Endothelial cell of umbilical vein (primary cell): ENCODE results near the gene SLC6A1. TPM values are rescaled to one million over a fixed set of nuclear protein-coding genes. Genes with fewer than 3 reads are reported as not detected.

Experiments used
- BruUV-seq: library from RNA; stranded (reverse); fragments of 400-500 nt; replicated peaks from 2 replicates; lab custom pipeline; 2021; lab: Mats Ljungman, UMichigan
- CTCF ChIA-PET: fragments of 300-600, 350-600 bp; sonication (Branson Sonifier 250); formaldehyde crosslinking; loops from one replicate; lab custom pipeline; 2021; ENCODE audit warnings: antibody characterized with exemption, inconsistent platforms; lab: Charles Lee
- POLR2A ChIA-PET: fragments of 300-600, 350-600 bp; sonication (Branson Sonifier 250); formaldehyde crosslinking; loops from one replicate; lab custom pipeline; 2021; ENCODE audit warnings: antibody characterized with exemption, inconsistent platforms; lab: Charles Lee
- DNase-seq: peaks from one replicate; pipeline ENCODE4 v3.0.0-alpha.2; 2011; ENCODE audit warnings: low read depth, low spot score
- FAIRE-seq: peaks from 2 replicates; lab custom pipeline; 2011; peaks lifted over from hg19 to GRCh38; lab: Jason Lieb, UNC
- H2AFZ ChIP-seq: 2 replicates; pipeline ENCODE4 v1.6.0; 2012; ENCODE audit warnings: low read depth, low read length, control low read depth, inconsistent platforms
- H3K27ac ChIP-seq: 2 replicates; pipeline ENCODE4 v1.5.1; 2011; ENCODE audit warnings: low read depth, mild to moderate bottlenecking, control low read depth, low read length, moderate library complexity; ENCODE audit not compliant: insufficient read depth
- H3K27me3 ChIP-seq, 2 experiments: 2 replicates each; pipeline versions ENCODE4 v1.6.0 to v1.6.1; 2011; ENCODE audit warnings: low read length in 2 of 2, mixed read lengths in 1 of 2; ENCODE audit not compliant: control insufficient read depth in 2 of 2, insufficient read depth in 2 of 2
- H3K36me3 ChIP-seq, 2 experiments: 2 replicates in 1 of 2; 3 replicates in 1 of 2; pipeline ENCODE4 v1.5.1; 2011; ENCODE audit warnings: low read length in 2 of 2, mild to moderate bottlenecking in 1 of 2, moderate library complexity in 1 of 2; ENCODE audit not compliant: control insufficient read depth in 2 of 2, insufficient read depth in 2 of 2; ENCODE audit errors: extremely low read depth in 1 of 2
- H3K4me1 ChIP-seq: 3 replicates; pipeline ENCODE4 v1.5.1; 2011; ENCODE audit warnings: mild to moderate bottlenecking, low read length; ENCODE audit not compliant: control insufficient read depth, insufficient read depth; ENCODE audit errors: extremely low read depth
- H3K4me2 ChIP-seq: 2 replicates; pipeline ENCODE4 v1.6.1; 2011; ENCODE audit warnings: low read length, control low read depth, mixed read lengths; ENCODE audit not compliant: insufficient read depth
- H3K4me3 ChIP-seq, 3 experiments: fragments of 200-600 bp in 1 of 3; sonication (generic), shearing (Covaris generic) in 1 of 3; replicated peaks in 1 of 3; 2 replicates each; pipeline ENCODE4 v1.5.1; 2011 to 2016; ENCODE audit warnings: control low read depth in 3 of 3, low read length in 3 of 3, mild to moderate bottlenecking in 2 of 3, inconsistent platforms in 1 of 3, low read depth in 1 of 3, moderate library complexity in 1 of 3; ENCODE audit not compliant: insufficient read depth in 1 of 3
- H3K79me2 ChIP-seq: 2 replicates; pipeline ENCODE4 v1.6.0; 2012; ENCODE audit warnings: low read length, inconsistent platforms; ENCODE audit not compliant: control insufficient read depth, insufficient read depth
- H3K9ac ChIP-seq: replicated peaks from 2 replicates; pipeline ENCODE3; 2011; ENCODE audit warnings: low read length, control low read depth; ENCODE audit not compliant: insufficient read depth; ENCODE audit errors: extremely low read depth
- H3K9me1 ChIP-seq: replicated peaks from 3 replicates; pipeline ENCODE4 v1.6.0; 2011; ENCODE audit warnings: mild to moderate bottlenecking, low read length; ENCODE audit not compliant: control insufficient read depth, insufficient read depth; ENCODE audit errors: extremely low read depth
- H3K9me3 ChIP-seq: replicated peaks from 2 replicates; pipeline ENCODE4 v1.5.1; 2012; ENCODE audit warnings: low read length, inconsistent platforms; ENCODE audit not compliant: control insufficient read depth, insufficient read depth
- H4K20me1 ChIP-seq: replicated peaks from 2 replicates; pipeline ENCODE3; 2011; ENCODE audit warnings: mild to moderate bottlenecking, low read length; ENCODE audit not compliant: control insufficient read depth, insufficient read depth; ENCODE audit errors: extremely low read depth
- EZH2 ChIP-seq: IDR thresholded peaks from 2 replicates; pipeline ENCODE4 v1.6.1; 2012; ENCODE audit warnings: borderline replicate concordance, low read depth, mild to moderate bottlenecking, moderate library complexity, low read length, inconsistent platforms; ENCODE audit not compliant: severe bottlenecking
- FOS ChIP-seq: IDR thresholded peaks from 2 replicates; pipeline ENCODE4 v1.6.1; 2011; ENCODE audit warnings: mild to moderate bottlenecking, low read length, moderate library complexity, borderline replicate concordance; ENCODE audit not compliant: insufficient read depth
- GATA2 ChIP-seq: IDR thresholded peaks from 2 replicates; pipeline ENCODE4 v1.7.0; 2011; ENCODE audit warnings: low read depth, mild to moderate bottlenecking, moderate library complexity, mixed read lengths, low read length; ENCODE audit not compliant: insufficient read length, insufficient read depth
- JUN ChIP-seq: IDR thresholded peaks from 2 replicates; pipeline ENCODE4 v1.6.1; 2011; ENCODE audit warnings: borderline replicate concordance, low read depth; ENCODE audit not compliant: insufficient read length, insufficient read depth
- MYC ChIP-seq: IDR thresholded peaks from one replicate; pipeline ENCODE4 v1.6.1; 2011; ENCODE audit warnings: mild to moderate bottlenecking, low read depth, low read length
- POLR2A ChIP-seq: IDR thresholded peaks from 2 replicates; pipeline ENCODE4 v1.6.1; 2012; ENCODE audit warnings: low read depth, mild to moderate bottlenecking, control low read depth, low read length
- POLR2AphosphoS5 ChIP-seq: IDR thresholded peaks from 2 replicates; pipeline ENCODE4 v1.6.1; 2012; ENCODE audit warnings: low read depth, mild to moderate bottlenecking, control low read depth, low read length, moderate library complexity; ENCODE audit not compliant: insufficient read depth
- dilution Hi-C: fragments of 300-500 bp; cut with MboI; formaldehyde crosslinking; loops from one replicate; pipeline ENCODE4 v1.15.0; 2019; ENCODE audit warnings: low sequenced_read_pairs; ENCODE audit not compliant: extremely low pct_ligation_motif_present
- intact Hi-C: fragments of 100-400 bp; cut with micrococcal nuclease; formaldehyde crosslinking; loops from one replicate; pipeline ENCODE4 v1.10.0; 2022
- polyA plus RNA-seq, 4 experiments: library from polyadenylated mRNA; depleted of rRNA in 3 of 4; stranded (reverse) in 3 of 4; unstranded in 1 of 4; fragments of >200 nt; gene quantifications; 2 replicates each; pipeline versions ENCODE4 v1.2.1 to v1.2.3, GENCODE V29; 2011 to 2012; ENCODE audit warnings: missing spikeins in 1 of 4
- total RNA-seq: library from RNA; stranded (reverse); gene quantifications from 2 replicates; pipeline ENCODE4 v1.2.3, GENCODE V29; 2021
- TF ChIP-seq, protein P1 (sequence below): IDR thresholded peaks from 2 replicates; pipeline ENCODE4 v1.6.1; 2011; ENCODE audit not compliant: insufficient read depth, insufficient read length
- TF ChIP-seq, protein P2 (sequence below), 2 donors: IDR thresholded peaks; 1 replicate in 1 of 2; 2 replicates in 1 of 2; pipeline ENCODE4 v1.5.1; 2011; ENCODE audit warnings: low read length in 2 of 2, mild to moderate bottlenecking in 2 of 2, moderate library complexity in 2 of 2, control low read depth in 1 of 2, inconsistent platforms in 1 of 2, low read depth in 1 of 2; ENCODE audit not compliant: insufficient read depth in 1 of 2; ENCODE audit errors: extremely low read depth in 1 of 2

Gene SLC6A1
- total and polyA plus RNA-seq, 2 donors (not counting 3 experiments of a cell fraction or from before 2014, with no cell fraction given) = not detected

DNA sequence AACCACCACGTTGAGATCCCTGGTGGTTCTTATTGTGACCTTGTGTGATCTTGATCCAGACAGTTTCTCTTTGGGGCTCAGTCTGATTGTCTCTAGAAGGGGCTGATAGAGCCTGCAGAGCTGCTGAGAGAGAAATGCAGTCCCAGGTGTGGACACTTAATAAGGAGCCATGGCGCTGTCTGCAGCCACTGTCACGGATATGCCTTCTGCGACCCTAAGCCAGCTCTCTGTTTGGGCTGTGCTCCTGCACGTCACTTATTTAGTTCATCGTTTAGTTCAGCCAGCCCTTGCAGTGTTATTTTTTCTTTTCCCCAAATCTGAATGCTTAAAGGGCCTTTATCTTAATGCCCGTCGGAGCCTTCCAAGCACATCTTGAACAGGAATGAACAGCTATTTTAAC lies 12.0 kb downstream of the SLC6A1 start:
- ChIA-PET POLR2A (no interaction called here), CTCF (no interaction called here)
- no TSS peak for BruUV-seq
- Histone ChIP-seq H3K27me3 (peaks cover 1 to 12% of the 10 kb centered on the region in 2 experiments), H3K79me2 (no peaks in the 10 kb centered on the region), H3K9me3 (no peaks in the 10 kb centered on the region), H3K4me1 (no peaks in the 10 kb centered on the region), H3K4me2 (no peak overlapping the region), H3K9me1 (no peaks in the 10 kb centered on the region), H3K36me3 (no peaks in the 10 kb centered on the region), H3K9ac (no peak overlapping the region), H4K20me1 (no peaks in the 10 kb centered on the region), H3K27ac (no peak overlapping the region), H3K4me3 (no peak overlapping the region), H2AFZ (no peak overlapping the region)
- dilution Hi-C loops (no loop called here), intact Hi-C loops (no loop called here)
- no peak for TF ChIP-seq MYC
- no peak for TF ChIP-seq EZH2
- TF ChIP-seq POLR2AphosphoS5 = no peak
- TF ChIP-seq, protein P1, sequence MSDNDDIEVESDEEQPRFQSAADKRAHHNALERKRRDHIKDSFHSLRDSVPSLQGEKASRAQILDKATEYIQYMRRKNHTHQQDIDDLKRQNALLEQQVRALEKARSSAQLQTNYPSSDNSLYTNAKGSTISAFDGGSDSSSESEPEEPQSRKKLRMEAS = no peak
- TF ChIP-seq FOS = no peak
- no peak for TF ChIP-seq GATA2
- TF ChIP-seq, protein P2, sequence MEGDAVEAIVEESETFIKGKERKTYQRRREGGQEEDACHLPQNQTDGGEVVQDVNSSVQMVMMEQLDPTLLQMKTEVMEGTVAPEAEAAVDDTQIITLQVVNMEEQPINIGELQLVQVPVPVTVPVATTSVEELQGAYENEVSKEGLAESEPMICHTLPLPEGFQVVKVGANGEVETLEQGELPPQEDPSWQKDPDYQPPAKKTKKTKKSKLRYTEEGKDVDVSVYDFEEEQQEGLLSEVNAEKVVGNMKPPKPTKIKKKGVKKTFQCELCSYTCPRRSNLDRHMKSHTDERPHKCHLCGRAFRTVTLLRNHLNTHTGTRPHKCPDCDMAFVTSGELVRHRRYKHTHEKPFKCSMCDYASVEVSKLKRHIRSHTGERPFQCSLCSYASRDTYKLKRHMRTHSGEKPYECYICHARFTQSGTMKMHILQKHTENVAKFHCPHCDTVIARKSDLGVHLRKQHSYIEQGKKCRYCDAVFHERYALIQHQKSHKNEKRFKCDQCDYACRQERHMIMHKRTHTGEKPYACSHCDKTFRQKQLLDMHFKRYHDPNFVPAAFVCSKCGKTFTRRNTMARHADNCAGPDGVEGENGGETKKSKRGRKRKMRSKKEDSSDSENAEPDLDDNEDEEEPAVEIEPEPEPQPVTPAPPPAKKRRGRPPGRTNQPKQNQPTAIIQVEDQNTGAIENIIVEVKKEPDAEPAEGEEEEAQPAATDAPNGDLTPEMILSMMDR (IDR thresholded peaks at IDR 0.05; ENCODE audit: extremely low read depth in 1 of 2, insufficient read depth in 1 of 2, low read depth in 1 of 2, low read length in 2 of 2) = no peak
- no peak for TF ChIP-seq POLR2A
- no peak for TF ChIP-seq JUN
- FAIRE-seq = no peak
- DNase-seq = no peak
